HG02759 (cell line): ENCODE measurements around the gene FCHO2.

Experiments
- ATAC-seq: cut with Tn5 transposase; IDR thresholded peaks from one replicate; pipeline ENCODE4 v1.9.1; 2021; ENCODE audit warnings: mild to moderate bottlenecking, moderate library complexity; ENCODE audit not compliant: unreplicated experiment

The FCHO2 gene

GRCh38 chr5:73106335-73106734, 150.5 kb downstream of the FCHO2 start:
- ATAC-seq: no peak

- no peak for ATAC-seq
Observed at GRCh38 chr5:73110190-73110589, 154.3 kb downstream of the FCHO2 start.

GRCh38 chr5:73111536-73111935, 155.7 kb downstream of the FCHO2 start:
- no peak for ATAC-seq

- no peak for ATAC-seq
Observed at GRCh38 chr5:73112359-73112758, 156.5 kb downstream of the FCHO2 start.

- no peak for ATAC-seq
Observed at GRCh38 chr5:73114044-73114688, 158.3 kb downstream of the FCHO2 start.

GRCh38 chr5:73115399-73116051, 159.7 kb downstream of the FCHO2 start:
- ATAC-seq: no peak

- no peak for ATAC-seq
Observed at GRCh38 chr5:73116506-73116905, 160.7 kb downstream of the FCHO2 start.

GRCh38 chr5:73117088-73117740, 161.4 kb downstream of the FCHO2 start:
- ATAC-seq: no peak

GRCh38 chr5:73118391-73118973, 162.6 kb downstream of the FCHO2 start:
- ATAC-seq: no peak

- ATAC-seq: no peak
Observed at GRCh38 chr5:73119451-73120157, 163.8 kb downstream of the FCHO2 start.

- ATAC-seq: no peak
Observed at GRCh38 chr5:73120222-73121118, 164.6 kb downstream of the FCHO2 start, which contains the start of gene TMEM171. Gene TMEM171, plus strand, starts transcription at chr5:73120575. Its CDS starts 2,799 bp downstream, at chr5:73123374.

- ATAC-seq: no peak
Observed at GRCh38 chr5:73121119-73121463, 165.2 kb downstream of the FCHO2 start.

GRCh38 chr5:73122875-73123810, 167.3 kb downstream of the FCHO2 start:
- no peak for ATAC-seq

GRCh38 chr5:73125289-73125688, 169.4 kb downstream of the FCHO2 start:
- ATAC-seq: no peak

GRCh38 chr5:73126381-73126780, 170.5 kb downstream of the FCHO2 start:
- no peak for ATAC-seq

GRCh38 chr5:73126957-73127356, 171.1 kb downstream of the FCHO2 start:
- no peak for ATAC-seq

GRCh38 chr5:73129143-73129542, 173.3 kb downstream of the FCHO2 start:
- ATAC-seq: no peak

GRCh38 chr5:73130811-73131210, 175.0 kb downstream of the FCHO2 start:
- no peak for ATAC-seq
